NCI-H345 (cell line): ENCODE results near the gene FAM210B.
"Not testable (repeated sequence)": the region's sequence is repeated elsewhere in the genome, so short reads cannot be mapped to it uniquely, and the experiment has no call there.

Experiments
- DNase-seq: peaks from one replicate; lab custom pipeline; 2025; lab: John Stamatoyannopoulos, UW

Gene FAM210B

GRCh38 chr20:56361900-56362299, 3.1 kb downstream of the FAM210B start:
- DNase-seq: no peak

GRCh38 chr20:56362833-56363413, 4.1 kb downstream of the FAM210B start:
- no peak for DNase-seq

DNA sequence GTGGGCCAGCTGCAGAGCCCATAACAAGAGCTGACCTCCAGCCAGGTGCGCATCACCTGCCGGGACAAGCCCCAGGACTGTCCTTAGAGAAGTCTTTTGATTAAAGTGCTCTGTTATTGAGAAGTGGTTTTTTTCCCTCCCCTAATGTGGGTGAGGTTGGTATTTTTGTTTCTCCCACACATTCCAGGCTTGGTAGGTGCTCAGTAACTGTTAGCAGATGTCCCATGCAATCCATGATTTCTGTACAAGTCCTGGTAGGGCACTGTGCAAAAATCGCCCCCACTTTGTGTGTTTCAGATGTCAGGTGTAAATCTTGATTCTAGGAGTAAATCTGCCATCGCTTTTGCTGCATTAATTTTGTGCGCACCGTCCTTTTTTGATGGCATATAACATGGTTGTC, 4.7 kb downstream of the FAM210B start:
- no peak for DNase-seq

GRCh38 chr20:56368351-56369134, 9.8 kb downstream of the FAM210B start:
- no peak for DNase-seq

DNA sequence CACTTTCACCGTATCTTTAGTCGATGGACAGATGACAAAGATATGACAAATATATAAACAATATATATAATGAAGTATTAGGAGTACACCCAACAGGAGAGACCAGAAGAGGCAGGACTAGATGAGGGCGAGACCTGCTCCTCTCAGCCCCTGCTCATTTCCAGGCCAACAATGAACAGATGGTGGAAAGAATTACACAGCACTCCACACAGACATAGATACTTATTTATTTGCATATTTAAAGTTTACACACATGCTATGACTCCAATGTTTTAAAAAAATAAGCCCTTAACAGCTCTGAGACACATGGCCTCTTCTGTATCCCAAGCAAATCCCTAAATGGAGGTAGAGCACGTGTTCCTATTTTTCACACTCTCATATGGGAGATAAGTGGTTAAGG, 10.4 kb downstream of the FAM210B start:
- DNase-seq: no peak

DNA sequence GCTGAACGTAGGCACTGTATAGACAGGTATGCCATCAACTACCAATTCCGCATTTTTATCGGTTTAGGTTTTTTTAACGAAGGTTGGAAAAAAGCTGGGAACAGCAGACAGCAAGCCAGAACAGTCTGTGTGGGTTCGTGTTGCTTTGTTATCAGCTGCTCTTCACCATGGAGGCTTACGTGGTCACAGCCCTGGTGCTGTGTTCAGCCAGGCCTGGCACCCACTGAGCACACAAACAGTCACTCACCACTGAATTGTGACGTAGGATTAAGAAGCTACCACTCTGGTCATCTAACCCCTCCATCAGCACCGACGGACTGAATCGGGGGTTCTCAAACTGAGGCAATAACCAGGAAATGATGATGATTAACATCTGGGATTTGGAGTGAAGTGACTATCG, 13.2 kb downstream of the FAM210B start:
- DNase-seq: no peak

DNA sequence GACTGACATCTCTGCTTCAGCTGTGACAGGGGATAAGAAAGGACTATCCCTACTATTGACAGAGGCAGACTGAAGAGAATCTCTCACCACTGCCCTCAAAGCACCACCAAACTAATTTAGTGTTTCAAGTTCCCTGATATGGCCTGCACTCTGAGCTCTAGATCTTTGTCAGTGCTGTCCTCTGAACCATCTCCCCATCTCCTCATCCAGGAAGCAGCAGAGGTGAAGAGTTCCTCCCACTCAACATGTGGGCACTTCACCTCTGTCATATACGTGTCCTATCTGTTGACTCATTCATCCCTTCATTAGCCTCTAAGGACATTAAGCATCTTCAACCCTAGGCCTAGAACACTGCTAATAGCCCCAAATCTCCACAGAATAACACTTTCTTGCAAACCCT, 14.1 kb downstream of the FAM210B start:
- no peak for DNase-seq

DNA sequence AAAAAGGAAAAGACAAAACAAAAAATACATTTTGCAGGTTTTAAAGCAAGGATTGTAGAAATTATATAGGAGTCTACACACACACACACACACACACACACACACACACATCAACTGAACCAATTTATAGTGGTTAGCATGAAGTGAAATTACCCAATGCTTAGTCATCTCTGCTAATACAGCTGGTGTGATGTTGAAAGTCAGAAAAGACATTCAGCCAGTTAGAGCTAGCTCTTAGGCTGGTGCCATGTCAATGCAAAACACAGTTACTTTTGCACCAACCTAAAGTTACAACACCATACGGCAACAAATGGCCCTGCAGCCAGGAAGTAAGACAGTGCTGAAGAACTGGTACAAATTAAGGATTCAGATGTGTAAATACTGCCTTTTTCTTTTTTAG, 15.2 kb downstream of the FAM210B start:
- DNase-seq: no peak

- DNase-seq: no peak
Observed at GRCh38 chr20:56376331-56376730, 17.6 kb downstream of the FAM210B start.

DNA sequence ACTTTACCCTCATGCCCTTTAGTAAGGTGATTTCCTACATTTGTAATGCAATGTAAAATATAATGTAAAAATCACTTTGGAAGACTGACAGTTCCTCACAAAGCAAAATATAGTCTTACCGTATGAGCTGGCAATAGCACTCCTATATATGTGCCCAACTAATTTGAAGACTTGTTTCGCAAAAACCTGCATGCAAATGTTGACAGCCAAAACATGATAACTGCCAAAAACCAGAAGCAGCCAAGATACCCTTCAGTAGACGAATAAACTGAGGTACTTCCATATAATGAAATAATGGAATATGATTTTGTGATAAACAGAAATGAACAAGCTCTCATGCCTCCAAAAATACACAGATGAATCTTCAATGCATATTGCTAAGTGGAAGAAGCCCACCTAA, 19.6 kb downstream of the FAM210B start:
- no peak for DNase-seq

- no peak for DNase-seq
Observed at GRCh38 chr20:56380375-56380774, 21.6 kb downstream of the FAM210B start.

DNA sequence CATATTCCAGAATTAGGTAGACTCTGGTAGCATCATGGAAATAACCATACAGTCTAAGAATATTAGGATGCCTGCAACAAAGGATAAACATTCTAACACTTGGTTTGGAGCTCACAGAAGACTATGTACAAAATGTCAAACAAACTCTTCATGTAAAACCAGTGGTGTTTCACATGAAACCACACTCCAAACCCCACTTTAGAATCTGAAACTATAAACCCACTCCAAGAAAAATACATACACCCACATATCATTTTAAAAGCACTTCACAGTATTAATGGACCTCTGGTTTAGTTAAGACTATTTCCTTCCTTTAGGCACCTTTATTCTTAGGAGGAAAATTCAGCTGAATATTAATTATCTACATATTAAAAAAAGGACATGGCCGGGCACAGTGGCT, 22.7 kb downstream of the FAM210B start:
- no peak for DNase-seq

DNA sequence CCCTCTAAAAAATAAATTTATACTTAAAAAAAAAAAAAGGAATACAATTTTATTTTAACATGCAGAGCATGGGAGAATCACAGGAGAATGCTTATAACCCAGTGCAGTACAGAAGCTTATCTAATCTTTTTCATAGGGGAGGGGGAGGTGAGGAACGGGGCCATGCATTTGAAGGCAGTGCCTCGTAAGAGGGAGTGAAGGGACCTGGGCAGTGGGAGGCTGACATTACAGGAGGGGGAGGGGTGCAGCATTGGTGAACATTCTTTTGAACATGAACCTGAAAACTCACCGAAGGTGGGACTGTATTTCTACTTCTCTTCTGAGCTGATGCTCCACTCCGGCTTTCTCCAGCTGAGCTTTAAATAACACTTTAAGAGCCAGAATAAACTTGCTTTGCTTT, 23.9 kb downstream of the FAM210B start:
- no peak for DNase-seq

DNA sequence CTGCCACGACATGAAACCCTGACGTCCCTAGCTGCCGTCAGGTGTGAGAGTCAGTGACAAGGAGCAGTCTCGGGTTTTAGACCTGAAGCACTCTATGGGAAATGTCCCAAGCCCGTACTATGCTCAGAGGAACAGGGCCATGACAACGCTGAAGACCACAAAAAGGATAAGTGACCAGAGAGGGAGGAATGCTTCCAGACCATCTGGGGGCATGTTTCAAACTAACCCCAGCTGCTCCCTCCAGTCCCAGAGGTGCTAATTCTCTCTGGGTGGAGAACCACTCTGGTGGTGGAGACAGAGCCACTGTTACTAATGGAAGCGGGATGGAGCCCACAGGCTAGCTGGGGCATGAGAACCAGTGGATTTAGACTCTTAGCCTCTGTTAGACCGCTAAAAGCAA, 24.6 kb downstream of the FAM210B start:
- no peak for DNase-seq

- no peak for DNase-seq
Observed at GRCh38 chr20:56385130-56385529, 26.4 kb downstream of the FAM210B start.

DNA sequence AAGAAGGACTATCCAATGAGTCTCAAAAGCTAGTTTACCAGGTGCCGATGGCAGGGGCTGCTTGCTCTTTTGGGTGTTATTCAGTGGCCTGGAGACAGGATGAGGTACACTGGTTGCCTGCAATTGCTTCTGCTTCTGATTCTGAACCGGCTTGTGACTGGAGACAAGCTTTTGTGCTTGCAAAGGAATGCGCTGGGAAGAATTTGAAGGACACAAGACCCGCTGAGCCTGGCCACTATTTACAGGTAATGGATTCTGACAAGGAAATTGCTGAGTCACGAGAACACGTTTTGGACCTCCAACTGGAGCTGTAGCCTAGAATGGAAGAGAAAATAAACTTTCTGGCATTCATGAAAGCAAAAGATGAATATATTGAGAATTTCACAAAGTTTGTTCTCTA, 27.4 kb downstream of the FAM210B start:
- DNase-seq: no peak

DNA sequence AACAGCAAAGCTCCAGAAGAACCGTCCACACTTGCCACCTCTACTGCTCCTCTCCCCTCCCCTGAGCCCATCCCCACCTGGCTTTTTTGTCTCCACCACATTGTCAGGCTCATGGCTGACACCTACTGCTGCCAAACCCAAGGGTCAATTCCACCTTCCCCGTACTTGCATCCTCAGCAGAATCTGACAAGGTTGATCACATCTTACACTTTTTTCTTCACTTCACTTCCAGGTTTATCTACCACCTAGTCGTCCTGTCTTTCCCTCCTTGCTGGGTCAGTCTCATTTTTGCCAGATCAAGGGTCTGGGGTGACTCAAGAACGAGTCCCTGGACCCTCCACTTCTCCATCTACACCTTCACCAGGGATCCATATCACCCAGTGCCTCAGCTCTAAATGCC, 30.1 kb downstream of the FAM210B start:
- DNase-seq: no peak

- no peak for DNase-seq
Observed at GRCh38 chr20:56389807-56390206, 31.0 kb downstream of the FAM210B start.

DNA sequence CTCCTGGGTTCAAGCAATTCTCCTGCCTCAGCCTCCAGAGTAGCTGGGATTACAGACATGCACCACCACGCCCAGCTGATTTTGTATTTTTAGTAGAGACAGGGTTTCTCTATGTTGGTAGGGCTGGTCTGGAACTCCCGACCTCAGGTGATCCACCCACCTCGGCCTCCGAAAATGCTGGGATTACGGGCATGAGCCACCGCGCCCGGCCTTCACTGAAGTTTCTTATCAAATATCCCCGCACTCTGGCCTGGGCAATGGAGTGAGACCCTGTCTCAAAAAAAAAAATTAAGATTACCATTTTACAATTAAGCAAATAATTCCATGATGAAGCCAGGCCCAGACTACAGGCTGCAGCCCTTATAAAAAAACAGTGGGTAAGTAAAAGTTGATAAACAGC, 31.6 kb downstream of the FAM210B start:
- DNase-seq: not testable (repeated sequence)

DNA sequence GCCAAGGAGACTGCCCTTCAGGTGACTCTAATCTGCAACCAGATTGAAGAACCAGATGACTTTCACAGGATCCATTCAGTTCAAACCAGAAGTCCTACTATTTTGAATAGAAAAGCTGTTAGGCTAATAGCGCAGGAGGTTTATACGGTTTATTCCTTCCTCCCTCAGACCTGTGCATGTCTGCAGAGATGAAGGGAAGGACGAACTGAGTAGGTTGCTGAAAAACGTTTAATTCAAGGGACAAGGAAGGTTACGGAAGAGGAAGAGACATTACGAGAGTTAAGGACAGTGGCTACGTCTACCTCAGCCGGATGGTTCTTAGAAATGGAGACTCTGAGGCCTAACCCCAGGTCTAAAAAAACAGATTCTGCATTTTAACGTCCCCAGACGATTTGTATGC, 32.3 kb downstream of the FAM210B start:
- DNase-seq: no peak

- DNase-seq: no peak
Observed at GRCh38 chr20:56391596-56392131, 32.9 kb downstream of the FAM210B start.

- peak; percentile 100 for DNase-seq
Observed at GRCh38 chr20:56392132-56392880, 33.5 kb downstream of the FAM210B start, which contains the start of the genes AURKA and CSTF1. AURKA (minus strand) TSS chr20:56392215; CDS start chr20:56388197, 4,018 bp downstream. CSTF1 (plus strand) TSS chr20:56392645; CDS start chr20:56395553, 2,908 bp downstream.
